ENCODE measurements around the gene MRPS25. TPM values are rescaled to one million over a fixed set of nuclear protein-coding genes. Genes with fewer than 3 reads are reported as not detected.

MRPS25 gene
- total and polyA plus RNA-seq, 2 donors (not counting 3 experiments of a cell fraction or from before 2014, with no cell fraction given): 32.5 to 68.7 TPM

- Histone ChIP-seq H4K20me1 (replicated peaks; ENCODE audit: control insufficient read depth, extremely low read depth, insufficient read depth, low read length) (no peaks in the 10 kb centered on the region), H3K4me2 (ENCODE audit: insufficient read depth, low read length) (no peak overlapping the region), H3K9ac (replicated peaks; ENCODE audit: extremely low read depth, insufficient read depth, low read length) (no peak overlapping the region), H3K9me1 (replicated peaks; ENCODE audit: control insufficient read depth, extremely low read depth, insufficient read depth, low read length) (no peaks in the 10 kb centered on the region), H3K27ac (ENCODE audit: insufficient read depth, low read depth, low read length) (no peak overlapping the region), H3K4me1 (ENCODE audit: control insufficient read depth, extremely low read depth, insufficient read depth, low read length) (no peaks in the 10 kb centered on the region), H2AFZ (ENCODE audit: low read depth, low read length) (no peak overlapping the region), H3K27me3 (ENCODE audit: control insufficient read depth in 2 of 2, insufficient read depth in 2 of 2, low read length in 2 of 2) (no peaks in the 10 kb centered on the region), H3K79me2 (ENCODE audit: control insufficient read depth, insufficient read depth, low read length) (no peaks in the 10 kb centered on the region), H3K4me3 (replicated peaks in 1 of 3; ENCODE audit: insufficient read depth in 1 of 3, low read depth in 1 of 3, low read length in 3 of 3) (no peak overlapping the region), H3K36me3 (ENCODE audit: control insufficient read depth in 2 of 2, extremely low read depth in 1 of 2, insufficient read depth in 2 of 2, low read length in 2 of 2) (peaks cover 24 to 34% of the 10 kb centered on the region in 2 experiments), H3K9me3 (replicated peaks; ENCODE audit: control insufficient read depth, insufficient read depth, low read length) (no peaks in the 10 kb centered on the region)
- no peak for DNase-seq (ENCODE audit: low read depth, low spot score)
- no peak for TF ChIP-seq CTCF (IDR thresholded peaks at IDR 0.05; ENCODE audit: extremely low read depth in 1 of 2, insufficient read depth in 1 of 2, low read depth in 1 of 2, low read length in 2 of 2)
- no peak for TF ChIP-seq MYC (IDR thresholded peaks at IDR 0.05; ENCODE audit: low read depth, low read length)
- TF ChIP-seq MAX (IDR thresholded peaks at IDR 0.05; ENCODE audit: insufficient read depth, insufficient read length): no peak
- no peak for TF ChIP-seq EZH2 (IDR thresholded peaks at IDR 0.05; ENCODE audit: borderline replicate concordance, low read depth, low read length, severe bottlenecking)
- TF ChIP-seq POLR2AphosphoS5 (IDR thresholded peaks at IDR 0.05; ENCODE audit: insufficient read depth, low read depth, low read length): no peak
- TF ChIP-seq POLR2A (IDR thresholded peaks at IDR 0.05; ENCODE audit: low read depth, low read length): no peak
- TF ChIP-seq FOS (IDR thresholded peaks at IDR 0.05; ENCODE audit: borderline replicate concordance, insufficient read depth, low read length): no peak
- no peak for TF ChIP-seq GATA2 (IDR thresholded peaks at IDR 0.05; ENCODE audit: insufficient read depth, insufficient read length, low read depth, low read length)
- no peak for TF ChIP-seq JUN (IDR thresholded peaks at IDR 0.05; ENCODE audit: borderline replicate concordance, insufficient read depth, insufficient read length, low read depth)
- intact Hi-C loops (cut with micrococcal nuclease) (no loop called here), dilution Hi-C loops (cut with MboI; ENCODE audit: extremely low pct_ligation_motif_present, low sequenced_read_pairs) (no loop called here)
- POLR2A ChIA-PET: no interaction called here
- CTCF ChIA-PET: no interaction called here
- FAIRE-seq: no peak
- no TSS peak for BruUV-seq (replicated peaks)
Observed at GRCh38 chr3:15074500-15074899, 9.4 kb upstream of the MRPS25 start.

Data from endothelial cell of umbilical vein (primary cell).